Measurements from ENCODE around the gene BAIAP2L2. TPM values are rescaled to one million over a fixed set of nuclear protein-coding genes. Genes with fewer than 3 reads are reported as not detected.
"Not testable (repeated sequence)": the region's sequence is repeated elsewhere in the genome, so short reads cannot be mapped to it uniquely, and the experiment has no call there.

BAIAP2L2 gene
- total RNA-seq, 1 donor from 2014 or later, result 6.5 TPM

DNA sequence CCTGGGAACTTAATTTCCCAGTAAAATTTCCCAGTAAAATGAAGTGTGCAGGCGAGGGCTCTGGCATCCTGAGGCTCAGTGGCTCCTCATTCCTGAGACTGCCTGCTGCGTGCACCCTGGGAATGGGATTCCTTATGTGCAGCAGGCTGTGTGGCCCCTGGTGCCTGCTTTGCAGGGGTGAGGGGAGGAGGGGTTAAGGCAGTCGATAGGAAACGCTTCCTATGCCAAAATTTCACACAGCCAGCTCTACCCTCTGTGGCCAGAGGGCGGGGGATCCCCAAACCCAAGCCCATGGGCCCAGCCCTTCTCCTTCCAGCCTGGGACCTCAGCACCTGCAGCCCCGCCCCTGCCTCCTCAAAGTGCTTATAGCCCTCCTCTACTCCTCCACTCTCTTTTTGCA, 12.1 kb upstream of the BAIAP2L2 start:
- TF ChIP-seq CTCF (IDR thresholded peaks at IDR 0.05; ENCODE audit: unreplicated experiment), result no peak
- DNase-seq (ENCODE audit: low spot score, unreplicated experiment), result no peak
- Mint-ChIP-seq H3K4me3 (ENCODE audit: low read depth) (no peak overlapping the region), H3K27ac (no peak overlapping the region), H3K27me3 (no peaks in the 10 kb centered on the region), H3K9me3 (ENCODE audit: low read depth) (no peaks in the 10 kb centered on the region), H3K36me3 (ENCODE audit: insufficient read depth) (peaks cover 3% of the 10 kb centered on the region), H3K4me1 (ENCODE audit: low read depth) (no peaks in the 10 kb centered on the region)

DNA sequence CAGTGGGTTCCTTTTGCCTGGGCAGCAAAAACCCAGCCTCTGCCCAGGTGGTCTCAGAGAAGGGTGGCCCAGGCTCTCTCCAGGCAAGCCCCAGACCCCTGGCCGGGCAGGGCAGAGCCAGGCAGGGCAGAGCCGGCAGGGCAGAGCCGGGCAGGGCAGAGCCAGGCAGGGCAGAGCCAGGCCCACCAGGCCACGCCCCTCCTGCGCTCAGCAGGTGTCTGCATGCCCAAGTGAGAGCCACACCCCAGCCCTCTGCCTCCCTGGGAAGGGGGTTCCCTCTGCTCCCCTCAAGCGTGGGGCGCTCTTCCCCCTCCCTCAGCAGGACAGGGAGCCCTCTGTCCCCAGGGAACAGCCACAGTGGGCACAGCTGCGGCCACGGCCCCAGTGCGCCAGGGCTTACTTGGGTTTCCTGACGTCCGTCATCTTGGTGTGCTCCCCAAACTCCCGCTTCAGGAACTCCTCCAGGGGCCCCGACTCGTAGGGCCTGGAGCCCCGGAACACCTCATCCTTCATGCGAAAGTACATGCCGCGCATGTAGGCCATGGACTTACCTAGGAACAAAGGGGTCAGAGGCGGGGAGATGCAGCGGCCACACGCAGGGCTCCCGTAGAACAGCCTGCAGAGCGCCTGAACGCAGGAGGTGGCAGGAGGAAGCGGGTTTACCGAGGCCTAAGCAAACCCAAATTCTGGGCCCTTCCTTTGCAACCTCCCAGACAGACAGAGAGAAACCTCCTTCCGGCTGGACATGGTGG, 10.1 kb upstream of the BAIAP2L2 start:
- DNase-seq (ENCODE audit: low spot score, unreplicated experiment), result no peak
- TF ChIP-seq CTCF (IDR thresholded peaks at IDR 0.05; ENCODE audit: unreplicated experiment), result no peak
- Mint-ChIP-seq H3K36me3 (ENCODE audit: insufficient read depth) (no peaks in the 10 kb centered on the region), H3K27ac (no peak overlapping the region), H3K4me1 (ENCODE audit: low read depth) (no peaks in the 10 kb centered on the region), H3K4me3 (ENCODE audit: low read depth) (no peak overlapping the region), H3K9me3 (ENCODE audit: low read depth) (no peaks in the 10 kb centered on the region), H3K27me3 (no peaks in the 10 kb centered on the region)

- not testable (repeated sequence) for H3K27ac Mint-ChIP-seq; H3K27me3 Mint-ChIP-seq; H3K36me3 Mint-ChIP-seq (ENCODE audit: insufficient read depth); H3K4me1 Mint-ChIP-seq (ENCODE audit: low read depth); DNase-seq (ENCODE audit: low spot score, unreplicated experiment); H3K4me3 Mint-ChIP-seq (ENCODE audit: low read depth); H3K9me3 Mint-ChIP-seq (ENCODE audit: low read depth)
Measured at GRCh38 chr22:38118747-38119146, 8.3 kb upstream of the BAIAP2L2 start.

- TF ChIP-seq CTCF (IDR thresholded peaks at IDR 0.05; ENCODE audit: unreplicated experiment), result no peak
- Mint-ChIP-seq H3K4me1 (ENCODE audit: low read depth) (peaks cover 2% of the 10 kb centered on the region), H3K27ac (no peak overlapping the region), H3K4me3 (ENCODE audit: low read depth) (no peak overlapping the region), H3K27me3 (peaks cover 3% of the 10 kb centered on the region), H3K9me3 (ENCODE audit: low read depth) (no peaks in the 10 kb centered on the region), H3K36me3 (ENCODE audit: insufficient read depth) (peaks cover 2% of the 10 kb centered on the region)
- no peak for DNase-seq (ENCODE audit: low spot score, unreplicated experiment)
Measured at GRCh38 chr22:38118182-38118581, 7.7 kb upstream of the BAIAP2L2 start.

- H3K27ac Mint-ChIP-seq; H3K9me3 Mint-ChIP-seq (ENCODE audit: low read depth); H3K27me3 Mint-ChIP-seq; H3K36me3 Mint-ChIP-seq (ENCODE audit: insufficient read depth); H3K4me3 Mint-ChIP-seq (ENCODE audit: low read depth); H3K4me1 Mint-ChIP-seq (ENCODE audit: low read depth); DNase-seq (ENCODE audit: low spot score, unreplicated experiment): not testable (repeated sequence)
Measured at GRCh38 chr22:38117556-38117955, 7.1 kb upstream of the BAIAP2L2 start.

- Mint-ChIP-seq H3K9me3 (ENCODE audit: low read depth) (no peaks in the 10 kb centered on the region), H3K27ac (no peak overlapping the region), H3K27me3 (peaks cover 3% of the 10 kb centered on the region), H3K36me3 (ENCODE audit: insufficient read depth) (peaks cover 3% of the 10 kb centered on the region), H3K4me3 (ENCODE audit: low read depth) (no peak overlapping the region), H3K4me1 (ENCODE audit: low read depth) (peaks cover 12% of the 10 kb centered on the region)
- DNase-seq (ENCODE audit: low spot score, unreplicated experiment), result no peak
- no peak for TF ChIP-seq CTCF (IDR thresholded peaks at IDR 0.05; ENCODE audit: unreplicated experiment)
Measured at GRCh38 chr22:38115423-38116205, 5.1 kb upstream of the BAIAP2L2 start.
